HepG2 (cell line): ENCODE data around the gene MMP25. TPM values are rescaled to one million over a fixed set of nuclear protein-coding genes. Genes with fewer than 3 reads are reported as not detected.

Experiments
- ATAD3A ChIP-seq: sonication (generic); formaldehyde crosslinking; IDR thresholded peaks from 2 replicates; pipeline ENCODE4 v1.4.0; 2020; ENCODE audit warnings: missing genetic modification reagents
- CC2D1A ChIP-seq: sonication (generic); formaldehyde crosslinking; IDR thresholded peaks from 2 replicates; pipeline ENCODE4 v1.8.1; 2023; ENCODE audit warnings: mild to moderate bottlenecking, missing genetic modification reagents
- FOXM1 ChIP-seq: sonication (generic); formaldehyde crosslinking; IDR thresholded peaks from 2 replicates; pipeline ENCODE4 v1.5.0; 2020; ENCODE audit warnings: missing genetic modification reagents
- HDAC1 ChIP-seq: sonication (generic); formaldehyde crosslinking; IDR thresholded peaks from 2 replicates; pipeline ENCODE4 v1.5.1; 2020; ENCODE audit warnings: mild to moderate bottlenecking, missing genetic modification reagents
- HDAC2 ChIP-seq: sonication (generic); formaldehyde crosslinking; IDR thresholded peaks from 2 replicates; pipeline ENCODE4 v1.4.0; 2020; ENCODE audit warnings: missing genetic modification reagents
- HMG20A ChIP-seq: IDR thresholded peaks from 2 replicates; pipeline ENCODE4 v1.6.1; 2016; ENCODE audit warnings: borderline replicate concordance
- HMG20B ChIP-seq: conservative IDR thresholded peaks from 2 replicates; pipeline ENCODE4 v1.6.1; 2016; ENCODE audit warnings: missing genetic modification reagents, missing compliant biosample characterization
- JUN ChIP-seq: sonication (generic); formaldehyde crosslinking; IDR thresholded peaks from 2 replicates; pipeline ENCODE4 v1.4.0; 2020; ENCODE audit warnings: mild to moderate bottlenecking, missing genetic modification reagents
- JUNB ChIP-seq: sonication (generic); formaldehyde crosslinking; IDR thresholded peaks from 2 replicates; pipeline ENCODE4 v1.8.0; 2022; ENCODE audit warnings: missing genetic modification reagents, mild to moderate bottlenecking, borderline replicate concordance
- MAFG ChIP-seq: sonication (generic); formaldehyde crosslinking; IDR thresholded peaks from 2 replicates; pipeline ENCODE4 v1.5.1; 2020; ENCODE audit warnings: mild to moderate bottlenecking, missing genetic modification reagents
- NFIC ChIP-seq: IDR thresholded peaks from 2 replicates; pipeline ENCODE4 v1.6.1; 2012; ENCODE audit warnings: mild to moderate bottlenecking, low read length, inconsistent platforms
- NR2F6 ChIP-seq, 2 experiments: IDR thresholded peaks; 2 replicates each; pipeline ENCODE4 v1.6.1; 2016; ENCODE audit warnings: antibody characterized with exemption in 1 of 2, mild to moderate bottlenecking in 1 of 2
- RORA ChIP-seq: sonication (generic); formaldehyde crosslinking; IDR thresholded peaks from 2 replicates; pipeline ENCODE4 v1.5.0; 2020; ENCODE audit warnings: mild to moderate bottlenecking, missing genetic modification reagents, moderate library complexity
- SNAPC2 ChIP-seq: sonication (generic); formaldehyde crosslinking; IDR thresholded peaks from 2 replicates; pipeline ENCODE4 v1.8.1; 2022; ENCODE audit warnings: mild to moderate bottlenecking, missing genetic modification reagents
- TGIF2 ChIP-seq: IDR thresholded peaks from 2 replicates; pipeline ENCODE4 v1.6.1; 2016; ENCODE audit warnings: control low read depth, missing compliant biosample characterization
- ZFX ChIP-seq: sonication (generic); formaldehyde crosslinking; IDR thresholded peaks from 2 replicates; pipeline ENCODE4 v1.4.0; 2020; ENCODE audit warnings: mild to moderate bottlenecking, low read depth, missing genetic modification reagents, moderate library complexity
- ZMYM4 ChIP-seq: sonication (generic); formaldehyde crosslinking; IDR thresholded peaks from 2 replicates; pipeline ENCODE4 v1.8.1; 2023; ENCODE audit warnings: mild to moderate bottlenecking, missing genetic modification reagents
- ZNF160 ChIP-seq: sonication (generic); formaldehyde crosslinking; IDR thresholded peaks from 2 replicates; pipeline ENCODE4 v1.8.0; 2022; ENCODE audit warnings: mild to moderate bottlenecking, inconsistent platforms, missing genetic modification reagents
- ZNF235 ChIP-seq: sonication (generic); formaldehyde crosslinking; IDR thresholded peaks from 2 replicates; pipeline ENCODE4 v1.8.1; 2023; ENCODE audit warnings: mild to moderate bottlenecking, missing genetic modification reagents, borderline replicate concordance
- ZNF33B ChIP-seq: sonication (generic); formaldehyde crosslinking; IDR thresholded peaks from 2 replicates; pipeline ENCODE4 v1.5.1; 2020; ENCODE audit warnings: mild to moderate bottlenecking, missing genetic modification reagents
- ZNF367 ChIP-seq: sonication (generic); formaldehyde crosslinking; IDR thresholded peaks from 2 replicates; pipeline ENCODE4 v1.4.0; 2020; ENCODE audit warnings: missing genetic modification reagents, borderline replicate concordance
- ZNF44 ChIP-seq: sonication (generic); formaldehyde crosslinking; IDR thresholded peaks from 2 replicates; pipeline ENCODE4 v1.5.1; 2020; ENCODE audit warnings: mild to moderate bottlenecking, missing genetic modification reagents
- ZNF558 ChIP-seq: sonication (generic); formaldehyde crosslinking; IDR thresholded peaks from 2 replicates; pipeline ENCODE4 v1.9.0; 2022; ENCODE audit warnings: mild to moderate bottlenecking, missing genetic modification reagents, borderline replicate concordance
- ZNF563 ChIP-seq: sonication (generic); formaldehyde crosslinking; IDR thresholded peaks from 2 replicates; pipeline ENCODE4 v1.8.0; 2022; ENCODE audit warnings: mild to moderate bottlenecking, moderate library complexity, missing genetic modification reagents
- ZNF891 ChIP-seq: sonication (generic); formaldehyde crosslinking; IDR thresholded peaks from 2 replicates; pipeline ENCODE4 v1.5.0; 2020; ENCODE audit warnings: mild to moderate bottlenecking, missing genetic modification reagents
- polyA plus RNA-seq, 8 experiments: library from polyadenylated mRNA; depleted of rRNA in 3 of 8; stranded (reverse) in 7 of 8; unstranded in 1 of 8; fragments of >200 nt; fragmentation: Illumina TruSeq in 4 of 8; extraction: Trizol in 4 of 8; gene quantifications; 2 replicates each; pipeline versions ENCODE4 v1.2.1 to v1.2.3, GENCODE V29; 2011 to 2016; ENCODE audit warnings: low read depth in 4 of 8, missing spikeins in 1 of 8, mixed read lengths in 1 of 8; ENCODE audit not compliant: insufficient read depth in 1 of 8
- total RNA-seq, 5 experiments: library from RNA; depleted of rRNA; stranded (reverse); fragments of >200 nt; fragmentation: Illumina TruSeq; extraction: Trizol; gene quantifications; 2 replicates each; pipeline ENCODE4 v1.2.3, GENCODE V29; 2016; ENCODE audit warnings: low read depth in 1 of 5
- TF ChIP-seq, protein P1 (sequence below): sonication (generic); formaldehyde crosslinking; IDR thresholded peaks from 2 replicates; pipeline ENCODE4 v1.5.0; 2020; ENCODE audit warnings: missing genetic modification reagents
- TF ChIP-seq, protein P2 (sequence below): sonication (generic); formaldehyde crosslinking; IDR thresholded peaks from 2 replicates; pipeline ENCODE4 v1.5.0; 2020; ENCODE audit warnings: missing genetic modification reagents, mild to moderate bottlenecking, borderline replicate concordance
- TF ChIP-seq, protein P3 (sequence below): sonication (generic); formaldehyde crosslinking; IDR thresholded peaks from 2 replicates; pipeline ENCODE4 v1.4.0; 2020; ENCODE audit warnings: missing genetic modification reagents
- TF ChIP-seq, protein P4 (sequence below): sonication (generic); formaldehyde crosslinking; IDR thresholded peaks from 2 replicates; pipeline ENCODE4 v1.5.0; 2020; ENCODE audit warnings: missing genetic modification reagents, mild to moderate bottlenecking, borderline replicate concordance

The MMP25 gene
- total and polyA plus RNA-seq, 2 of the 13 experiments (the other 11 are each of a cell fraction or from before 2014, with no cell fraction given): 0.04 to 0.08 TPM

DNA sequence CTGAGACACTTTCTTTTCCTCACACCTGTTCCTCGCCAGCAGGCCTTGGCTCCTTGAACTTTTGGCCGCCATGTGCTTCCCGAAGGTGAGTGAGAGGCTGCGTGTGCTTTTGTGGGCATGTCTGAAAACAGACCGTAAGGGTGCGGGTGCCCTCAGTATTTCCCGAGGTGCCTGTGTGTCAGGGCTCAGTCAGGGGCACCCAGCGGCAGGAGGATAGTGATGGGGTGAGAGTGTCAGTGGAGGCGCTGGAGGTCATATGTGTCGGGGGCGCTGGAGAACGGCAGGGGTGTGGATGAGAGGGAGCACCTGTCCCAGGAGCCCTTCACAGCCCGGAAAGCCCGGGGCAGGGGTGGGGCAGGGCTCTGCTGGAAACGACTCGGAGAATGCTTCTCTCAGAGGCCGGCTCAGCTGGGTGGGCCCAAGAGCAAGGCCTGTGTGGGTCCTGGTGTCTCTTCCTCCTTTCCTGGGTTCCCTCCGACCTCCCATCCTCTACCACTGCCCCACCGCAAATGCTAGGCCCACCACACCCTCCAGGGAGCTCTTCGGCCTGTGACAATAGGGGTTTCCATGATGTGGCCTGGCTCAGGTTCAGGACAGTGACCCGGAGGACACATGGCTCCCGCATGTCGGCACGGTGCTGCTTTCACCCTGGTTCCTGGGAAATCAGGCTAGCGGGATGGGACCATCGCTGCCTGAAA, 19.5 kb downstream of the MMP25 start (continued):
- TF ChIP-seq ZNF44 (CRISPR knock-in tag): no peak
- peak; percentile 19; the same call in 1 of the 2 replicates for TF ChIP-seq ZNF563 (CRISPR knock-in tag)
- TF ChIP-seq SNAPC2 (CRISPR knock-in tag): no peak
- no peak; the same call in 1 of the 2 replicates for TF ChIP-seq ZNF891 (CRISPR knock-in tag)
- TF ChIP-seq TGIF2 (CRISPR knock-in tag): no peak; the same call in 1 of the 2 replicates
- TF ChIP-seq, protein P1, sequence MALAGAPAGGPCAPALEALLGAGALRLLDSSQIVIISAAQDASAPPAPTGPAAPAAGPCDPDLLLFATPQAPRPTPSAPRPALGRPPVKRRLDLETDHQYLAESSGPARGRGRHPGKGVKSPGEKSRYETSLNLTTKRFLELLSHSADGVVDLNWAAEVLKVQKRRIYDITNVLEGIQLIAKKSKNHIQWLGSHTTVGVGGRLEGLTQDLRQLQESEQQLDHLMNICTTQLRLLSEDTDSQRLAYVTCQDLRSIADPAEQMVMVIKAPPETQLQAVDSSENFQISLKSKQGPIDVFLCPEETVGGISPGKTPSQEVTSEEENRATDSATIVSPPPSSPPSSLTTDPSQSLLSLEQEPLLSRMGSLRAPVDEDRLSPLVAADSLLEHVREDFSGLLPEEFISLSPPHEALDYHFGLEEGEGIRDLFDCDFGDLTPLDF: no peak
- no peak; the same call in 1 of the 2 replicates for TF ChIP-seq ZNF235 (CRISPR knock-in tag)
- no peak for TF ChIP-seq ZMYM4 (CRISPR knock-in tag)
- no peak for TF ChIP-seq ZNF33B (CRISPR knock-in tag)
- no peak for TF ChIP-seq NR2F6 (IDR thresholded peaks at IDR 0.05)
- no peak for TF ChIP-seq NR2F6 (CRISPR knock-in tag; IDR thresholded peaks at IDR 0.05)
- TF ChIP-seq HDAC2: no peak
- TF ChIP-seq MAFG (CRISPR knock-in tag): no peak
- no peak for TF ChIP-seq NFIC
- TF ChIP-seq ZNF367 (CRISPR knock-in tag): no peak
- TF ChIP-seq RORA (CRISPR knock-in tag): no peak
- no peak for TF ChIP-seq FOXM1 (CRISPR knock-in tag)
- TF ChIP-seq, protein P2, sequence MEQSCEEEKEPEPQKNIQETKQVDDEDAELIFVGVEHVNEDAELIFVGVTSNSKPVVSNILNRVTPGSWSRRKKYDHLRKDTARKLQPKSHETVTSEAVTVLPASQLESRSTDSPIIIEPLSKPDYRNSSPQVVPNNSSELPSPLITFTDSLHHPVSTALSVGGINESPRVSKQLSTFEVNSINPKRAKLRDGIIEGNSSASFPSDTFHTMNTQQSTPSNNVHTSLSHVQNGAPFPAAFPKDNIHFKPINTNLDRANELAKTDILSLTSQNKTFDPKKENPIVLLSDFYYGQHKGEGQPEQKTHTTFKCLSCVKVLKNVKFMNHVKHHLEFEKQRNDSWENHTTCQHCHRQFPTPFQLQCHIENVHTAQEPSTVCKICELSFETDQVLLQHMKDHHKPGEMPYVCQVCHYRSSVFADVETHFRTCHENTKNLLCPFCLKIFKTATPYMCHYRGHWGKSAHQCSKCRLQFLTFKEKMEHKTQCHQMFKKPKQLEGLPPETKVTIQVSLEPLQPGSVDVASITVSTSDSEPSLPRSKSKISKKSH (CRISPR knock-in tag): no peak
- TF ChIP-seq HMG20A (CRISPR knock-in tag): no peak
- 0 out of 2 replicates have a peak, but pooled peaks have one; percentile 22 for TF ChIP-seq ZNF558 (CRISPR knock-in tag)
- TF ChIP-seq JUN (CRISPR knock-in tag): no peak
- no peak for TF ChIP-seq ATAD3A
- TF ChIP-seq, protein P3, sequence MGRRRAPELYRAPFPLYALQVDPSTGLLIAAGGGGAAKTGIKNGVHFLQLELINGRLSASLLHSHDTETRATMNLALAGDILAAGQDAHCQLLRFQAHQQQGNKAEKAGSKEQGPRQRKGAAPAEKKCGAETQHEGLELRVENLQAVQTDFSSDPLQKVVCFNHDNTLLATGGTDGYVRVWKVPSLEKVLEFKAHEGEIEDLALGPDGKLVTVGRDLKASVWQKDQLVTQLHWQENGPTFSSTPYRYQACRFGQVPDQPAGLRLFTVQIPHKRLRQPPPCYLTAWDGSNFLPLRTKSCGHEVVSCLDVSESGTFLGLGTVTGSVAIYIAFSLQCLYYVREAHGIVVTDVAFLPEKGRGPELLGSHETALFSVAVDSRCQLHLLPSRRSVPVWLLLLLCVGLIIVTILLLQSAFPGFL (CRISPR knock-in tag): no peak
- TF ChIP-seq, protein P4, sequence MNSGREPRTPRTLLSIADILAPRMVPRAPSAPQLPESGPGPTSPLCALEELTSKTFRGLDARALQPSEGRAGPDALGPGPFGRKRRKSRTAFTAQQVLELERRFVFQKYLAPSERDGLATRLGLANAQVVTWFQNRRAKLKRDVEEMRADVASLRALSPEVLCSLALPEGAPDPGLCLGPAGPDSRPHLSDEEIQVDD (CRISPR knock-in tag): no peak
- TF ChIP-seq CC2D1A (CRISPR knock-in tag): no peak
- TF ChIP-seq HMG20B (CRISPR knock-in tag): no peak
- TF ChIP-seq ZNF160: 0 out of 2 replicates have a peak, but pooled peaks have one; percentile 46
- peak; percentile 3; the same call in 1 of the 2 replicates for TF ChIP-seq JUNB (CRISPR knock-in tag)
- TF ChIP-seq ZFX: peak; percentile 75
- no peak for TF ChIP-seq HDAC1 (CRISPR knock-in tag)
